ENCODE results near the gene BLOC1S5.

DNA sequence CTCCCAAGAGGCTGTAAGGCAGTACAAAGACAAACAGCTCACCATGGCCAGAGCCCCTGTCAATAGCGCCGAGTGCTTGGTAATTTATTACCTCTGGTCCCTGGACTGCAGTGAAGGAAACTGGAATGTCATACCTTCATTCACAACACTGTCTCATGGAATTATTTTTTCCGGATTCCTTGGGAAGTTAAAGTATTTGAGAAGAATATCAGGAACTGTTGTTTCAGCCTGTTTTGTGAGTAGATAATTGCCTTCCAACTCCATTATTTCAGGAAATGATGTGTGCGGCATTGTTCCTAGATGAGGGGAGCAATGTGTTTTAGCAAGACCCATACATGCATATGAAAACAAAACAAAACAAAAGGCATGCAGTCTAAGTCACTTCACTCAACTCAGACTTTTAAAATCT, 64.0 kb downstream of the BLOC1S5 start:
- TF ChIP-seq, protein P1, sequence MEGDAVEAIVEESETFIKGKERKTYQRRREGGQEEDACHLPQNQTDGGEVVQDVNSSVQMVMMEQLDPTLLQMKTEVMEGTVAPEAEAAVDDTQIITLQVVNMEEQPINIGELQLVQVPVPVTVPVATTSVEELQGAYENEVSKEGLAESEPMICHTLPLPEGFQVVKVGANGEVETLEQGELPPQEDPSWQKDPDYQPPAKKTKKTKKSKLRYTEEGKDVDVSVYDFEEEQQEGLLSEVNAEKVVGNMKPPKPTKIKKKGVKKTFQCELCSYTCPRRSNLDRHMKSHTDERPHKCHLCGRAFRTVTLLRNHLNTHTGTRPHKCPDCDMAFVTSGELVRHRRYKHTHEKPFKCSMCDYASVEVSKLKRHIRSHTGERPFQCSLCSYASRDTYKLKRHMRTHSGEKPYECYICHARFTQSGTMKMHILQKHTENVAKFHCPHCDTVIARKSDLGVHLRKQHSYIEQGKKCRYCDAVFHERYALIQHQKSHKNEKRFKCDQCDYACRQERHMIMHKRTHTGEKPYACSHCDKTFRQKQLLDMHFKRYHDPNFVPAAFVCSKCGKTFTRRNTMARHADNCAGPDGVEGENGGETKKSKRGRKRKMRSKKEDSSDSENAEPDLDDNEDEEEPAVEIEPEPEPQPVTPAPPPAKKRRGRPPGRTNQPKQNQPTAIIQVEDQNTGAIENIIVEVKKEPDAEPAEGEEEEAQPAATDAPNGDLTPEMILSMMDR (conservative IDR thresholded peaks at IDR 0.05; ENCODE audit: low read length): no peak
- no peak for TF ChIP-seq EZH2phosphoT487 (IDR thresholded peaks at IDR 0.05; ENCODE audit: borderline replicate concordance)
